Smooth muscle cell of the brain vasculature (primary cell): Measurements from ENCODE around the gene BCKDK.
"Not testable (repeated sequence)": the region's sequence is repeated elsewhere in the genome, so short reads cannot be mapped to it uniquely, and the experiment has no call there.

ENCODE experiments used
- DNase-seq: peaks from one replicate; pipeline ENCODE4 v3.0.0-alpha.2; 2012; ENCODE audit warnings: low read depth, low spot score

BCKDK gene

DNA sequence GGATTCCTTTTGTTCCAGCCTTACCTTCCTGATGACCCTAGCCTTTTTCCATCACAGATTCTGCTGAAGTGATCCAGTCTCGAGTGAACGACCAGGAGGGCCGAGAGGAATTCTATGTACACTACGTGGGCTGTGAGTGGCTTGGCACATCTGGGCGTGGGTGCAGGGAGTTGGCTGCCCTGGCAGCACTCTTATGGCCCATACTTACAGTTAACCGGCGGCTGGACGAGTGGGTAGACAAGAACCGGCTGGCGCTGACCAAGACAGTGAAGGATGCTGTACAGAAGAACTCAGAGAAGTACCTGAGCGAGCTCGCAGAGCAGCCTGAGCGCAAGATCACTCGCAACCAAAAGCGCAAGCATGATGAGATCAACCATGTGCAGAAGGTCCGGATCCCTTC lies 11.9 kb downstream of the BCKDK start:
- no peak for DNase-seq

DNA sequence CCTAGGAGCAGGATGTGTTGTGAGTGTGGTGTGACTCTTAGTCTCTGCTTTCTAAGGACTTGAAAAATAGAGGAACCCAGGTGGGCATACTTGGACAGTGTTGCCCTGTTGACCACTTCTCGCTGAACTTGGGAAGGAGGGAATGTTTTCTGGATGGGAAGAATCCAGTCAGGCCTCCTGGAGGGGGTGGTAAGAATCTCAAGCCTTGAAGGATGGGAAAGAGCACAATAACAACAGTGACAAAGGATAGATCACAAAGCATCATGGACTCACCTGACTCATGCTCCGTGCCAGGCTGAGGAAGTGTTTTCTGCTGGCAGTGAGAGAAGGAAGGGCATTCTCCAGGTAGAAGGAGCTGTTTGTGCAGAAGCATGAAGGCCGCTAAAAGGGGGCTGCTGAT lies 17.7 kb downstream of the BCKDK start:
- DNase-seq: no peak

DNA sequence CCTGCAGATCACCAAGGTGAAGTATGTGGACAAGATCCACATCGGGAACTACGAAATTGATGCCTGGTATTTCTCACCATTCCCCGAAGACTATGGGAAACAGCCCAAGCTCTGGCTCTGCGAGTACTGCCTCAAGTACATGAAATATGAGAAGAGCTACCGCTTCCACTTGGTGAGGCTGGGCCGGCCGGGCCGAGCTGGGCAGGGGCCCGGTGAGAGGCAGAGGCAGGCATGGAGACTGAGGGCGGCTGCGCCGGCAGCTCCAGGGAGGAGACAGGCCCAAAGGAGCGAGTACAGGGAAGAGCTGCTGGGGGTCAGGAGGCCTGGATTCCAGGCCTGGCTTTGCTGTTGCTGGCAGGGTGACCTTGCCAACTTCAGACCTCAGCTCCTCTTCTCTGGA lies 19.0 kb downstream of the BCKDK start:
- no peak for DNase-seq

DNA sequence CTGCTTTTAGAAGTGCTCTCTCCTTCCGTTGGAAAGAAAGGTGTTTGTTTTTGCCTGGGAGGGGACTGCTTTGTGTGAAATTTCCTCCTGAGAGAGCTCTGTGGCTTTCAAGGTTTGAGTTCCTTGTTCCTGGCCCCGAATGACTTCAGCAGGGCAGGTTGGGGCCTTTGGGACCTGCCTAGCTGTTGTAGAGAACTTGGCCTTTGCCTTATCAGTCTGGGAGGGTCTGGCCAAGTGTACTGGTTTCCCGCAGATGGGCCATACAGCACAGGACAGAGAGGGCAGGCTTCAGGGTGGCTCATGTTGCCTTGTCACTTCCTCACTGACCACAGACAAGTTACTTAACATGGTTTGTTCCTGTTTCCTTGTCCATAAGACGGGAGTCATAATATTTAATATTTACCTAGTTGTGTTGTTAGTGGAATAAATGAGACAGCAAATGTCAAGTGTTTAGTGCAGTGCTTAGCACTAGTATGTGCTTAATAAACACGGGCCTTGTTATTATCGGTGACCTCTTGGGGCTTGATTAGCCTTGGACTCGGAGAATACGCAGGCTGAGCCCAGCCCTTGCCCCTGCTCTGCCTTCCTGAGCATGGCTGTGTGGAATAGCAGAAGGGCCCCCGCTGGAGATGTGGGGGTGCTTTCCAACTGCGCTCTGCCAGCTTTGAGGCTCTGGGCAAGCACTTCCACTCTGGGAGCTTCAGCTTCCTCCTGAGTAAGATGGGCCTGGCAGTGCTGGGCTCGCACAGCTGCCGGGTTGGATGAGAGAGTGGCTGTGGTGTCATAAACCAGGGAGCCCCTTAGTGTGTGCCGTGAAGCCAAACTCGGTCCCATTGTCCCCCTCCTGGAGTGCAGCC lies 20.8 kb downstream of the BCKDK start:
- DNase-seq: no peak

DNA sequence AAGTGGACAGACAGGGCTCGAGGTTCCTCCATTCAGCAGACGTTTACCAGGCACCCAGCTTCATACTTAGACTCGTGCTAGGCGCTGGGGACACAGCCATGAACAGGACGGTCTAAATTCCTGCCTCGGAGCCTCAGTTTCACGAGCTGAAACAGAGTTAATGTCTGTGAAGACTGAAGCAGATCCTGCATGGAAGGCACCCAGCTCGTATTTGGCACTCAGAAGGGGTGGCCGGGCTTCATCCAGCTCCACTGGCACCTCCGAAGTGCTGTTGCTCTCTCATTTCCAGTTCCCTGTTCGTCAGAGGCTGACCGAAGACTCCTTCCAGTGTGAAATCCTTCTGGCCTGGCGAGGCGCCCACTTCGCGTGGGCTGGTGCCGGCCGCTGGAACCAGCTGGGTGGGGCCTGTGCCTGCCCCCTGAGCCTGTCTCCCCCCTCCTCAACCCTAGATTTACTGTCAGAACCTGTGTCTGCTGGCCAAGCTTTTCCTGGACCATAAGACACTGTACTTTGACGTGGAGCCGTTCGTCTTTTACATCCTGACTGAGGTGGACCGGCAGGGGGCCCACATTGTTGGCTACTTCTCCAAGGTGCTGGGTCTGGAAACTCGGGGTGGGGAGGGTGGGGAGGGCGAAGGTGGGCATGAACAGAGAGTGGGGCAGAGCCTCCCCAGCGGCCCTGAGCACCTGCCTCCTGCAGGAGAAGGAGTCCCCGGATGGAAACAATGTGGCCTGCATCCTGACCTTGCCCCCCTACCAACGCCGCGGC lies 21.6 kb downstream of the BCKDK start:
- DNase-seq: no peak

DNA sequence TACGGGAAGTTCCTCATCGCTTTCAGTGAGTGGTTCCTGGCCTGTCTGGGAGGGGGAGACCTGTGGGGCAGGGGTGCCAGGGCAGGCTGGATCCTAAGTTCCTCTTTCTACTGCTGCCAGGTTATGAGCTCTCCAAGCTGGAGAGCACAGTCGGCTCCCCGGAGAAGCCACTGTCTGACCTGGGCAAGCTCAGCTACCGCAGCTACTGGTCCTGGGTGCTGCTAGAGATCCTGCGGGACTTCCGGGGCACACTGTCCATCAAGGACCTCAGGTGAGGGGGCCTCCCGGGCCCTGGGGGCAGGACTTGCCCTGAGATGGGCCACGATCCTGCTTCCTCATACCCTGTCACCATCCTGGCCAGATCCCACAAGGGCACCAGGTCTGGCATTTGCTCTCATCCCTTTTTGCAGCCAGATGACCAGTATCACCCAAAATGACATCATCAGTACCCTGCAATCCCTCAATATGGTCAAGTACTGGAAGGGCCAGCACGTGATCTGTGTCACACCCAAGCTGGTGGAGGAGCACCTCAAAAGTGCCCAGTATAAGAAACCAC lies 22.2 kb downstream of the BCKDK start:
- no peak for DNase-seq

DNA sequence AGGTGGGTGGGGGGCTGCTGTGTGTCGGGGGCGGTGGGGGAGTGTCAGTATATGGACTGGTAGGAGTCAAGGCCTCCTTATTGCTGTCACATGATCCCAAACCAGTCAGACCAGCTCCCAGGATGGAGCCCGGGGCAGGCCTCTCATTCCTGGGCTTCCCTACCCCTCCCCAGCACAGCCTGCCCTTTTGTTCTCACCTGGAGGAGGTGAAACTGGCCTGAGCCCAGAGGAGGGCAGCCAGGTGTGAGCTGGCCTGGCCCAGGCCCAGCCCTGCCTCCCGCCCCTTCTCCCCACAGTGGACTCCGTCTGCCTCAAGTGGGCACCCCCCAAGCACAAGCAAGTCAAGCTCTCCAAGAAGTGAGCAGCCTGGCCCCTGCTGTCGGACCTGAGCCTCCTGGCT lies 22.7 kb downstream of the BCKDK start:
- DNase-seq: no peak

DNA sequence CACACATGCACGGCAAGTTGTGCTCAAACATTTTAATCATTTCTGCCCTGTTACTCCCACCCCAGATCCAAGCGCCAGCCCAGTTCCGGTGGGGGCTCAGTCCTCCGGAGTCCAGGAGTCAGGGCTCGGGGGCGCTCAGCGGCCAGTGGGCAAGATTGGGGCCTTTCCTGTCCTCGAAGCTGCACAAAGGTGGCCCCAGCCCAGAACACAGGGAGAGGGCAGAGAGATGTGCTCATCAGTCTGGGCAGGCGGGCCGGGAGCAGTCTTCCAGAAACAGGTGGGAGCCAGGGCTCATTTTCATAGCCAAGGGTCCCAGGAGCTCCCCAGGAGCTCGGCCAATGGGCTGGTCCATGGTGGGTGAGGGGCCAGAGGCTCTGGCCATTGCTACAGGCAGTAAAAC lies 23.2 kb downstream of the BCKDK start:
- no peak for DNase-seq

DNA sequence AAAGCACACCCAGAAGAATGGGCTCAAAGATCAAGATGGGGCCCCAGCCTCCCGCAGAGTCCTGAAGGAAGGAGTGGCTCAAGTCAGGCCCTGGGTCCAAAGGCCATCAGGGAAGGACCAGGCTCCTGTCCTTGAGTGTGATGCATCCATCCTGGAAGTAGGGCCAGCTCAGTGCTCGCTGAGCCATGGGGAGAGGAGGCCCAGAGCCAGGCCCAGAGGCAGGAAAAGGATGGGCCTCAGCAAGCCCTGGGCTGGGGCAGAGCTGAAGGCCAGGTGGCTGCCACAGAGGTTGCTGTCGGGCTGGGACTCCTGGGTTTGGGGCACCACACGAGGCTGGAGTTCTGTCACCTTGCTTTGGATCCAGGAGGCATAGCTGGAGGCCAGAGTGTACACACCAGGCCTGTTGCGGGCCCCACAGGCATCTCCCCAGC lies 23.7 kb downstream of the BCKDK start:
- no peak for DNase-seq

DNA sequence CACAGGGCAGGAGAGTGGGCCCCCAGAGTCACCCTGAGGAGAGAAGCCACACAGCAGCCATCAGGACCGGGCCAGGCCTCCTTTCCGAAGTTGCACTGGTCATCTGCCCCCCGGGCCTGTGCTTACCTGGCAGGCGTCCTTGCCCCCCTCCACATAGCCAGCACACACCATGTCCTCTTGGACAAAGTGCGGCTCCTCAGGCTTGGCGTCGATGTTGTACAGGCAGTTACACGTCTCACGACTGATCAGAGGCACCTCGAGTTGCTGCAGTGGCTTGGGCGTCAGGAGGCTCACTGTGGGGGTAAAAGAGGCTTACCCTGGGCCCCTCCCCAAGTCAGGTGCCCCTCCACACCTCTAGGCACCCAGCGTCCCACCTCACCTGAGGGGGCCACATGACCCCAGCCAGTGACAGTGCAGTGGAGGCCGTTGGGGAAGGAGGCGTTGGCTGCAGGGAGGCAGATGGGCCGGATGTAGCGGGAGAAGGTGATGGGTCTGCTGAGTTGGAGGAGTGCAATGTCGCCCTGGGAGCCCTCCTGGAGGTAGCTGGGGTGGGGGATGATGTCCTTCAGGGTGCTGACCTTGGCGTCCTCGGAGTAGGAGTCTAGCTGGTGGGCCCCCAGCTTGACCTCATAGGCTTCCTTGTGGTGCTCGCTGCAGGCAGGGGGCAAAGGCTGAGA lies 24.3 kb downstream of the BCKDK start:
- DNase-seq: no peak

DNA sequence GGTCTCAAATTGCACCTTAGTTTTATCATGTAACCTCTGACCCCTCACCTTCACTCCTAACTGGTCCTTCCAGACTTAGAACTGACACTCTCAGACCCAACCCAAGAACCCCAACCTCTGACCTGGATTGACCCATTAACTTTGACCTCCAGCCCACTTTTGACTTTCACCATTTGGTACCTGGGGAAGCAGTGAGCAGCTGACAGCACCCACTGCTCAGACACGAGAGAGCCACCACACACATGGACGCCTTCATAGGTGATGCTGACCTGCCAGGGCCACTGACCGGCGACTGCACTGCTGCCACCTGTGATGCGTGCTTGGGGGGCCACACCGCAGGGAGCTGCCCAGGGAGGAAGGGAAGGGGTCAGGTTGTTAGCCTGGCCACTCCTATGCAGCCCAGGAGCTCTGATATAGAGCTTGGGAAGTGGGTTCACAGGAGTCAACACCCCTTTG lies 24.9 kb downstream of the BCKDK start:
- no peak for DNase-seq

DNA sequence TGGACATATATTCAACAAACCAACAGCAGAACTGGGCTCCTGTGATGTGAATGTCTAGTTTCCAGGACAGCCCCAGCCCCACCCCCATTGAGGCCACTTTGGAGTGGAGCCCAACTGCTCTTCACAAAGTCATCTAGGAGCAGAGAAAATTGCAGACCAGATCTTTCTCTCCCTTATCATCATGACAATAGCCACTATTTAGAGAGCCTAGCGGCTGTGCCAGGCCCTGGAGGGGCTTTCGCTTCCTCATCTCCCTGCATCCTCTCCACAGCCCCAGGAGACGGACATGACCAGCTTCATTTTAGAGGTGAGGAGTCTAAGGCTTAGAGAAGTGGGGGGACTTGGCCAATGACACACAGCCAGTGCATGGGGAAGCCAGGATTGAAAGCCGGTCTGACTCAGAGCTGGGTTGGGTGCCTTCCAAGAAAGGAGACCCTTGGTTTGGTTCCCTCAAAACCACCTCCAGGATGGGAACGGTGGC lies 25.9 kb downstream of the BCKDK start:
- DNase-seq: no peak

DNA sequence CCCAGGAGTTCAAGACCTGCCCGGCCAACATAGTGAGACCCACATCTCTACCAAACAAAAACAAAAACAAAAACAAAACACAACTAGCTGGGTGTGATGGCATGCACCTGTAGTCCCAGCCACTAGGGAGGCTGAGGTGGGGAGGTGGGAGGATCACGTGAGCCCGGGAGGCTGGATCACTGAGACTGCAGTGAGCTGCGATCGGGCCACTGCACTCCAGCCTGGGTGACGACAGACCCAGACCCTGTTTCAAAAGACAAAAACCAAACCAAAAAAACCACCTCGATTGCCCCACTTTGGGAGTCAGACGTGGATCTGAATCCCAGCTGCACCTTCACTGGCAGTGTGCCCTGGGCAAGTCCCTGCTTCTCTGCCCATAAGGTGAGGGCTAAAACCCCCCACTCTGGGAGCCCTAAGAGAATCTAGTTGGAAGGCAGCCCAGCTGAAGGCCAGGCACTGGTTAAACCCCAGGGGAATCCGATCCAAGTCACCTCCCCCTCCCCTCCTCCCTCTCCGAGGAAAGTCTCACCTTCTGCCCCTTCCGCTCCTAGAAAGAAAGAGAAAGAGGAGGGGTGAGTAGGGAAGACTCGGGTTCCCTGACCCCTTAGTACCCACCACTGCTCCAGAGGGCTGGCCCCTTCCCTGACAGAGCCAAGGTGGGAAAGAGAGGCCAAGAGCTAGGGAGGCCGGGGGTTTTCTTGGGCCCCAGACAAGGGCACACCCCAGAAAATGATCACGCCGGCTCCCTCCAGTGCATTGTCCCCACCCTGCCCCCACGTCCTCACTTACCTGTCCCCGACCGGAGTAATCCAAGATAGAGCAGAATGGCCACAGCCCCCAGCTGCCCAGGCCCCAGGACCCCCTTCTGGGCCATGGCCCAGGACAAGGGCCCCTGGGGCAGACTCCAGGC lies 26.7 kb downstream of the BCKDK start:
- no peak for DNase-seq

DNA sequence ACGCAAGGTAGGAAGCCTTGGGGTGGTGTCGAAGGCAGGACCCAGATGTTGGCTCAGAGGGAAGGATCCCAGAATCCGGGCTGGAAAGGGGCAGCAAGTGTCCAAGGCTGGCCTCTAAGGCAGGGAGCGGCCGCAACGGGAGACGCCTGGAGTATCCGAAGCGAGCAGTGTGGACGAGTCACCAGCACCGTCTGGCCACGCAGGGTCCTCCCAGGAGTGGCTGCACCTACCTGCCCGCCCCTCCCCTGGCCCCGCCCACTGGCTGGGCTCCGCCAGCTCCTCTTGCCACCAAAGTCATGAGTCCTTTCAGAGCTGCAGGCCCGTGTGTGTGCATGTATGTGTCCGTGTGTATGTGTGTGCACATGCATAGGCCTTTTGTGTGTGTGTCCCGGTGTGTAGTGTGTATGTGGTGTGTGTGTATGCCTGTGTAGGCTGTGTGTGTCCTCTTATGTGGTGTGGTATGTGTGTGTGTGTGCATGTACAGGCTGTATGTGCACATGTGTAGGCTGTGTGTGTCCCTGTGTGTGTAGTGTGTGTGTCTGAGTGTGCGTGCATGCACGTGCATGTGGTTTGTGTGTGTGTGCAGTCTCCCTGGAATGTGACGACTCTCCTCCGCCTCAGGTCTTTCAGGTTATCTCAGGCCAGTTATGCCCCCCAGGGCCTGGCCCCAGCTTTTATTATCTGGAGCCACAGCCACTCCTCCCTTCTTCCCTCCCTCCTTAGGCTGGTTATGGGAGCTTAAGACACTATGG lies 27.5 kb downstream of the BCKDK start, which contains the start of gene PRSS8:
Gene PRSS8 (minus strand): TSS at position 193 of the 752 bp plus-strand sequence. CDS start 229 bp downstream, outside the sequence.
- no peak for DNase-seq

DNA sequence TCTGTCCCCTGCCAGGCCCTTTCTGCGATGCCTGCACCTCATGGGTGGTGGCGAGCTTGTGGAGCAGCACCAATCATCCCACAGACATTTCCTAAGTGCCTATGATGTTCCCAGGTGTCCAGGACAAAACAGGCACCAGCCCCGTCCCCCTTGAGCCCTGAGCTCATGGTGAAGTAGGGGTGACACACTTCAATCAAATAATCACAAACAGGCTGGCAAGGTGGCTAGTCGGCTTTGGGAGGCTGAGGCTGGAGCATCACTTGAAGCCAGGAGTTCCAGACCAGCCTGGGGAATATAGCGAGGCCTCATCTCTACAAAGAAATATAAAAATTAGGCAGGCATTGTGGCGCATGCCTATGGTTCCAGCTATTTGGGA lies 28.1 kb downstream of the BCKDK start:
- DNase-seq: no peak

DNA sequence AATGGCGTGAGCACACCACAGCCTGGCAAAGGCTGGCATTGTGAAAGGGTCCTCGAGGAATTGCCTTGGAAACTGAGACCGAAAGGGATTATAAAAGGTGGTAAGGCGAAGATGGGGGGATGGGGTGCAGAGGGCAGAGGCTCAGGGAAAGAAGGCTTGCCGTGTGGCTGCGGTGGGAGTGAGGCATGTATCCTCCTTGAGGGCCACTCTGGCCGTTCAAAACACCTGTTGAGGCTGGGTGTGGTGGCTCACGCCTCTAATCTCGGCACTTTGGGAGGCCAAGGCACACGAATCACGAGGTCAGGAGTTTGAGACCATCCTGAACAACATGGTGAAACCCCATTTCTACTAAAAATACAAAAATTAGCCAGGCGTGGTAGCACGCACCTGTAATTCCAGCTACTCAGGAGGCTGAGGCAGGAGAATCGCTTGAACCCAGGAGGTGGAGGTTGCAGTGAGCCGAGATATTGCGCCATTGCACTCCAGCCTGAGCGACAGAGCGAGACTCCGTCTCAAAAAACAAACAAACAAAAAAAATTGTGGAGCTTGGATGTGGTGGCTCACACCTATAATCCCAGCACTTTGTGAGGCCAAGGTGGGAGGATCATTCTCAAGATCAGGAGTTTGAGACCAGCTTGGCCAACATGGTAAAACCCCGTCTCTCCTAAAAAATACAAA lies 28.8 kb downstream of the BCKDK start:
- DNase-seq: not testable (repeated sequence)

DNA sequence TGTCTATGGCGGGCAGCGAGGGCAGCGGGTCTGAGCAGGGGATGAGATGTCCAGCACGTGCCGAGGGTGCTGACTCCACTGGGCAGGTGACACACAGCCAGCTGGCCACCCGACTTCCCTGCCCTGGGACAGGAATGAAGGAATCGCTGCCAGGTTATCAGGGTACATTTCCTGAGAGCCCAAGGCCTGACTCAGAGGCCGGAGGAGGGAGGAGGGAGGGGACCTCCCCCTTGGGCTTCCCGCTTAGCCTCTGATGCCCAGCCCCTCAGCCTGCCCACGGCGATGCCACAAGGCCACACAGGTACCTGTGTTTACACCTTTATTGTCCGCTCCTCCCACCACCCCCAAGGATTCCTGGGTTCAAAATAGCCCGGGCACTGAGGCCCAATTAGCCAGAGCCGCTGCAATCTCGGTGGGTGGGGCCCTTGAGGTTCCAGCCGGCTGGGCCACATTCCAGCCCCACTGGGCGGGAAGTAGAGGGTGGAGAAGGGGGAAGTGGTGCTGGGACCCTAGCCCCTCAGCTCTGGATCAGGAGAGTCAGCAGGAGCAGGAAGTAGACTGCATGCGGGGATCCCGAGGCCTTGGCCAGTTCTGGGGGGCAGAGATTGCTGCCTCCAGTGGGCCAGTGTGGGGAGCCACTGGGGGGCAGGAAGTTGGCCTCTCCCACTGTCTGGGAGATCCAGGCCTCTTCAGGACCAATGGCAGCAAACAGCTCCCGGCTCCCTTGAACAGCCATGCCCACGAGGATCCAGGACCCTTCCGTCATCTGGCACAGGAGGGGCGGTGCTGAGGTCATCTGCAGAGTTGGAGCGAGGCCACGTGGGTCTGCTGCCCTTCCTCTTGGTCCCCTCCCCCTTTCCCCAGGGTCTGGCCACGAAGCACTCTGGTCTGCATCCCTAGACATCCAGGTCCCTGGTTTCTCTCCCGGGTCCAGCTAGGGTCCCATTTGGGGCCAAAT lies 30.7 kb downstream of the BCKDK start:
- no peak for DNase-seq

DNA sequence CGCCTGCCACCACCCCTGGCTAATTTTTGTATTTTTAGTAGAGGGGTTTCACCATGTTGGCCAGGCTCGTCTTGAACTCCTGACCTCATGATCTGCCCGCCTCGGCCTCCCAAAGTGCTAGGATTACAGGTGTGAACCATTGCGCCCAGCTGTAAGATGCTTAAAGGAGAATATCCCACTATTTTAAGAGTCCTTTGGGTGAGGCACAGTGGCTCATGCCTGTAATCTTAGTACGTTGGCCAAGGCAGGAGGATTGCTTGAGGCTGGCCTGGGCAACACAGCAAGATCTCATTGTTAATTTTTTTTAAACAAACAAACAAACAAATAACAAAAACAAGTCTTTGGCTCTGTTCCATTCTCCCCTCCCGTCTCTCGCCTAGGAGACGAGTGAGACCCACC lies 32.9 kb downstream of the BCKDK start:
- not testable (repeated sequence) for DNase-seq
